Glomerular visceral epithelial cell (primary cell): ENCODE data around the gene CFAP100.

Source experiments
- DNase-seq: peaks from one replicate; pipeline ENCODE4 v3.0.0-alpha.2; 2016; ENCODE audit errors: extremely low spot score

Gene CFAP100

GRCh38 chr3:126421573-126422119 lies 26.9 kb downstream of the CFAP100 start:
- DNase-seq = no peak

GRCh38 chr3:126422121-126422520 lies 27.4 kb downstream of the CFAP100 start:
- no peak for DNase-seq

GRCh38 chr3:126422571-126423091 lies 27.9 kb downstream of the CFAP100 start:
- DNase-seq = no peak

- DNase-seq = no peak
Observed at GRCh38 chr3:126423191-126424038, 28.7 kb downstream of the CFAP100 start.

- DNase-seq = no peak
Observed at GRCh38 chr3:126424039-126424717, 29.5 kb downstream of the CFAP100 start.

- DNase-seq = no peak
Observed at GRCh38 chr3:126424751-126425150, 30.0 kb downstream of the CFAP100 start.

- no peak for DNase-seq
Observed at GRCh38 chr3:126431103-126431534, 36.4 kb downstream of the CFAP100 start.

GRCh38 chr3:126432361-126433104 lies 37.8 kb downstream of the CFAP100 start:
- no peak for DNase-seq

- DNase-seq = no peak
Observed at GRCh38 chr3:126433105-126433430, 38.4 kb downstream of the CFAP100 start.

GRCh38 chr3:126433496-126434263 lies 39.0 kb downstream of the CFAP100 start:
- DNase-seq = no peak

- DNase-seq = no peak
Observed at GRCh38 chr3:126434264-126434590, 39.5 kb downstream of the CFAP100 start.

GRCh38 chr3:126434931-126435411 lies 40.3 kb downstream of the CFAP100 start:
- DNase-seq = no peak

GRCh38 chr3:126435456-126436315 lies 41.0 kb downstream of the CFAP100 start:
- no peak for DNase-seq

- DNase-seq = no peak
Observed at GRCh38 chr3:126436826-126437717, 42.4 kb downstream of the CFAP100 start.

GRCh38 chr3:126438186-126438585 lies 43.5 kb downstream of the CFAP100 start:
- no peak for DNase-seq

GRCh38 chr3:126438746-126439145 lies 44.0 kb downstream of the CFAP100 start:
- DNase-seq = no peak

- DNase-seq = no peak
Observed at GRCh38 chr3:126439346-126439967, 44.7 kb downstream of the CFAP100 start.

- DNase-seq = no peak
Observed at GRCh38 chr3:126439968-126440708, 45.4 kb downstream of the CFAP100 start.
